ENCODE measurements around the gene SLC1A3. TPM values are rescaled to one million over a fixed set of nuclear protein-coding genes. Genes with fewer than 3 reads are reported as not detected.

SLC1A3 gene
- total and polyA plus RNA-seq, 10 of the 15 experiments (the other 5 are each of a cell fraction or from before 2014, with no cell fraction given): 0.23 to 4.4 (median 3.3) TPM

DNA sequence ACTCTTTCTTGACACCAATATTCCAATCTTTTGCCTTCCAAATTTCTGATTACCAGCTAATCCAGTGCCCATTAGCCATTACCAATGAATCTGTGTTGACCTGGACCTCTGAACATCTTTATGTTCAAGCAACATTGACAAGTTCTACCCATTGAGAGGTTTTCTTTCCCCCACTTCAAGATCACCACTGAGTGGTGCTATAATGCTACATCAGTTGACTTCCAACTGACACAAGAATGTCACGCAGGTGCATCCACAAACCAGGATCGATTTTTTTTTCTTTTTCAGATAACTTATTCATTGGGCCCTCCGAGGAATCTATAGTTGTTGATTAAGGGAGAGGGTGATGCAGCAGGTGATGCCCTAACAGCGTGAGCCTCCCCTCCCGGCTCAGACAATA is 102.6 kb downstream of the SLC1A3 start (continued):
- TF ChIP-seq ZNF384 (IDR thresholded peaks at IDR 0.05; ENCODE audit: borderline replicate concordance, low read depth, low read length) (no peak), TCF7 (IDR thresholded peaks at IDR 0.05; ENCODE audit: borderline replicate concordance) (no peak)
- TF ChIP-seq, protein P1, sequence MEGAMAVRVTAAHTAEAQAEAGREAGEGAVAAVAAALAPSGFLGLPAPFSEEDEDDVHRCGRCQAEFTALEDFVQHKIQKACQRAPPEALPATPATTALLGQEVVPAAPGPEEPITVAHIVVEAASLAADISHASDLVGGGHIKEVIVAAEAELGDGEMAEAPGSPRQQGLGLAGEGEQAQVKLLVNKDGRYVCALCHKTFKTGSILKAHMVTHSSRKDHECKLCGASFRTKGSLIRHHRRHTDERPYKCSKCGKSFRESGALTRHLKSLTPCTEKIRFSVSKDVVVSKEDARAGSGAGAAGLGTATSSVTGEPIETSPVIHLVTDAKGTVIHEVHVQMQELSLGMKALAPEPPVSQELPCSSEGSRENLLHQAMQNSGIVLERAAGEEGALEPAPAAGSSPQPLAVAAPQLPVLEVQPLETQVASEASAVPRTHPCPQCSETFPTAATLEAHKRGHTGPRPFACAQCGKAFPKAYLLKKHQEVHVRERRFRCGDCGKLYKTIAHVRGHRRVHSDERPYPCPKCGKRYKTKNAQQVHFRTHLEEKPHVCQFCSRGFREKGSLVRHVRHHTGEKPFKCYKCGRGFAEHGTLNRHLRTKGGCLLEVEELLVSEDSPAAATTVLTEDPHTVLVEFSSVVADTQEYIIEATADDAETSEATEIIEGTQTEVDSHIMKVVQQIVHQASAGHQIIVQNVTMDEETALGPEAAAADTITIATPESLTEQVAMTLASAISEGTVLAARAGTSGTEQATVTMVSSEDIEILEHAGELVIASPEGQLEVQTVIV (IDR thresholded peaks at IDR 0.05; ENCODE audit: borderline replicate concordance, partially characterized antibody): no peak

DNA sequence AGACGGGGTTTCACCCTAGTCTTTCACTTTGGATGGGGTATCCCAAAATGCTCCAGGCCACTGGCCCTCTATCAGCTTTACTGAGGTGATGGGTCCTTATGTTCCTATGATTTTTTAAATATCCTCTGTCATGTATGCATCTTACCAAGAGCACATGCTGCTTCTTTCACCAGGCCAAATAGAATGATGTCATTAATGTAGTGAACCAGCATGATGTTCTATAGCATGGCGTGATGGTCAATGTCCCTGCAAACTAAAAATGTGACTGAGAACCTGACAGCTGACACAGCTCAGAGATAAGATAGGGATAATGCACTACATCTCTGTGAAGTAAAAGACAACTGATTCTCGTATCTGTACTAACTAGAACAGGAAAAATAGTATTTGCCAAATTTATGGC is 103.6 kb downstream of the SLC1A3 start:
- Histone ChIP-seq H3K4me3 (no peak overlapping the region), H3K9ac (ENCODE audit: control insufficient read depth, insufficient read depth, low read length) (no peak overlapping the region), H3K4me2 (ENCODE audit: control insufficient read depth, insufficient read depth) (no peak overlapping the region), H3K36me3 (ENCODE audit: control insufficient read depth in 2 of 2, insufficient read depth in 2 of 2, low read length in 1 of 2) (peaks cover 1 to 6% of the 10 kb centered on the region in 2 experiments), H3K27ac (ENCODE audit: control insufficient read depth, insufficient read depth) (no peak overlapping the region), H3K4me1 (ENCODE audit: control insufficient read depth, insufficient read depth, low read length) (no peaks in the 10 kb centered on the region), H3K9me3 (replicated peaks; ENCODE audit: control insufficient read depth, insufficient read depth, low read length) (peaks cover 3% of the 10 kb centered on the region), H2AFZ (ENCODE audit: control insufficient read depth, low read depth, low read length) (no peak overlapping the region), H3K27me3 (replicated peaks in 1 of 2; ENCODE audit: control insufficient read depth in 2 of 2, insufficient read depth in 2 of 2, low read length in 1 of 2) (no peaks in the 10 kb centered on the region), H3K79me2 (ENCODE audit: control insufficient read depth, insufficient read depth, low read length) (peaks cover 2% of the 10 kb centered on the region), H4K20me1 (ENCODE audit: control insufficient read depth, insufficient read depth) (no peaks in the 10 kb centered on the region)
- no peak for ATAC-seq
- RAD21 ChIA-PET (ENCODE audit: unreplicated experiment): interaction anchor here (0.7 to 2.3 kb wide), 6 partner anchors 11 to 129 kb away, joined by 3 to 6 read pairs (median 4); no protein-coding TSS in a partner anchor
- 67% methylated on average over 3 of the region's 3 CpGs for WGBS (ENCODE audit: insufficient coverage, insufficient replicate concordance, low lambda C conversion rate, missing lambda C conversion rate)
- CTCF ChIA-PET: interaction anchor here (1.0 to 3.0 kb wide), 11 partner anchors 8 to 160 kb away, joined by 3 to 13 read pairs (median 5); no protein-coding TSS in a partner anchor
- no peak for DNase-seq (ENCODE audit: low read depth, low spot score)
- SMC1A ChIA-PET (ENCODE audit: uncharacterized antibody, unreplicated experiment): interaction anchor here (0.6 to 3.8 kb wide), 10 partner anchors 10 to 265 kb away, joined by 3 to 12 read pairs (median 5); no protein-coding TSS in a partner anchor
- in situ Hi-C loops (cut with MboI): no loop called here
- FAIRE-seq: no peak
- BruUV-seq (replicated peaks): no TSS peak
- POLR2A ChIA-PET: interaction anchor here (0.7 kb wide), 1 partner anchor 816 kb away, joined by 5 read pairs; no protein-coding TSS in a partner anchor
- intact Hi-C loops (cut with micrococcal nuclease; ENCODE audit: unreplicated experiment): no loop called here
- TF ChIP-seq ZNF207 (IDR thresholded peaks at IDR 0.05; ENCODE audit: borderline replicate concordance): no peak
- TF ChIP-seq, protein P2, sequence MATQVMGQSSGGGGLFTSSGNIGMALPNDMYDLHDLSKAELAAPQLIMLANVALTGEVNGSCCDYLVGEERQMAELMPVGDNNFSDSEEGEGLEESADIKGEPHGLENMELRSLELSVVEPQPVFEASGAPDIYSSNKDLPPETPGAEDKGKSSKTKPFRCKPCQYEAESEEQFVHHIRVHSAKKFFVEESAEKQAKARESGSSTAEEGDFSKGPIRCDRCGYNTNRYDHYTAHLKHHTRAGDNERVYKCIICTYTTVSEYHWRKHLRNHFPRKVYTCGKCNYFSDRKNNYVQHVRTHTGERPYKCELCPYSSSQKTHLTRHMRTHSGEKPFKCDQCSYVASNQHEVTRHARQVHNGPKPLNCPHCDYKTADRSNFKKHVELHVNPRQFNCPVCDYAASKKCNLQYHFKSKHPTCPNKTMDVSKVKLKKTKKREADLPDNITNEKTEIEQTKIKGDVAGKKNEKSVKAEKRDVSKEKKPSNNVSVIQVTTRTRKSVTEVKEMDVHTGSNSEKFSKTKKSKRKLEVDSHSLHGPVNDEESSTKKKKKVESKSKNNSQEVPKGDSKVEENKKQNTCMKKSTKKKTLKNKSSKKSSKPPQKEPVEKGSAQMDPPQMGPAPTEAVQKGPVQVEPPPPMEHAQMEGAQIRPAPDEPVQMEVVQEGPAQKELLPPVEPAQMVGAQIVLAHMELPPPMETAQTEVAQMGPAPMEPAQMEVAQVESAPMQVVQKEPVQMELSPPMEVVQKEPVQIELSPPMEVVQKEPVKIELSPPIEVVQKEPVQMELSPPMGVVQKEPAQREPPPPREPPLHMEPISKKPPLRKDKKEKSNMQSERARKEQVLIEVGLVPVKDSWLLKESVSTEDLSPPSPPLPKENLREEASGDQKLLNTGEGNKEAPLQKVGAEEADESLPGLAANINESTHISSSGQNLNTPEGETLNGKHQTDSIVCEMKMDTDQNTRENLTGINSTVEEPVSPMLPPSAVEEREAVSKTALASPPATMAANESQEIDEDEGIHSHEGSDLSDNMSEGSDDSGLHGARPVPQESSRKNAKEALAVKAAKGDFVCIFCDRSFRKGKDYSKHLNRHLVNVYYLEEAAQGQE (IDR thresholded peaks at IDR 0.05; ENCODE audit: low read depth, low read length): no peak
- no peak for TF ChIP-seq EED (IDR thresholded peaks at IDR 0.05; ENCODE audit: low read depth)
- TF ChIP-seq, protein P3, sequence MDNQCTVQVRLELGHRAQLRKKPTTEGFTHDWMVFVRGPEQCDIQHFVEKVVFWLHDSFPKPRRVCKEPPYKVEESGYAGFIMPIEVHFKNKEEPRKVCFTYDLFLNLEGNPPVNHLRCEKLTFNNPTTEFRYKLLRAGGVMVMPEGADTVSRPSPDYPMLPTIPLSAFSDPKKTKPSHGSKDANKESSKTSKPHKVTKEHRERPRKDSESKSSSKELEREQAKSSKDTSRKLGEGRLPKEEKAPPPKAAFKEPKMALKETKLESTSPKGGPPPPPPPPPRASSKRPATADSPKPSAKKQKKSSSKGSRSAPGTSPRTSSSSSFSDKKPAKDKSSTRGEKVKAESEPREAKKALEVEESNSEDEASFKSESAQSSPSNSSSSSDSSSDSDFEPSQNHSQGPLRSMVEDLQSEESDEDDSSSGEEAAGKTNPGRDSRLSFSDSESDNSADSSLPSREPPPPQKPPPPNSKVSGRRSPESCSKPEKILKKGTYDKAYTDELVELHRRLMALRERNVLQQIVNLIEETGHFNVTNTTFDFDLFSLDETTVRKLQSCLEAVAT (IDR thresholded peaks at IDR 0.05): no peak
- no peak for TF ChIP-seq RFX5 (IDR thresholded peaks at IDR 0.05; ENCODE audit: low read depth, low read length)
- TF ChIP-seq ESRRA (IDR thresholded peaks at IDR 0.05; ENCODE audit: low read length): no peak
- no peak for TF ChIP-seq TARDBP (IDR thresholded peaks at IDR 0.05; ENCODE audit: borderline replicate concordance)
- no peak for TF ChIP-seq LARP7 (IDR thresholded peaks at IDR 0.05)
- no peak for TF ChIP-seq NFXL1 (IDR thresholded peaks at IDR 0.05; ENCODE audit: borderline replicate concordance)
- no peak for TF ChIP-seq ZNF274 (IDR thresholded peaks at IDR 0.05; ENCODE audit: insufficient read depth, insufficient read length)
